ENCODE data around the gene KHNYN. TPM values are rescaled to one million over a fixed set of nuclear protein-coding genes. Genes with fewer than 3 reads are reported as not detected.

The KHNYN gene
- 33.4 TPM in 2 replicates for total RNA-seq

DNA sequence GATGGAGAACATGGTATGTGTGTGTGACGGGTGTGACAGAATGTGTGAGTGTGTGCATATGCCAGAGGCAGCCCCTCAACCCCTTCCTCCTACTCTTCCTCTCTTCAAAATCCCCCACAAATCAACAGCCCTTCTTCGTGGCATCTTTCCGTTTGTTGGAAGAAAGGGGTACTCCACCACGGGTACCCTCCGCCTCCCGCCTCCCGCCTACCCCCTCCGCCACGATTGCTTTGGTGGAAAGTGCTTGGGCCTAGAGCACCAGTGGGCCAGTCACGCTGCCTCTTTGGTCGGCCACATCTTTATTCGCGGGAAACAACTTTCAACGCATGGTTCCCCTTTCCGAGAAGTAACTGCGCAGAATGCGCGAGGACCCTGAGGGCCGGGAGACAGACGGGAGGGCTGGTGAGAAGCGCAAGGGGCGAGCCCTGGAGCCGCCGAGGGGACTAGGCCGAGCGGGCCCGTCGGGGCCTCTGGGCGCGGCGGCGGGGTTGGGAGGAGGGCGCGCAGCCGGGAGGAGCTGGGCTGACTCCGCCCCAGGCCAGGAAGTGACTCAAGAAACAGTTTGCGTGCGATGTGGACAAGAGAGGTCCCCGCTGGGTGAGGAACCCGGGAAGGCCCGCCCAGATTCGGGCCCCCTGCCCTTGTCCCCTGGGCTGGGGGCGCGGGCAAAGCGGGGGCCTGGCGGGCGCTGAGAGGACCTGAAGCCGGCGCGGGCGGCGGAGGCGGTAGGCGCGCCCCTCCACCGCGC lies at the start of gene KHNYN, which contains the start of gene CBLN3:
Gene KHNYN (plus strand): TSS at position 560 of the 748 bp plus-strand sequence. CDS start 777 bp downstream, outside the sequence.
Gene CBLN3 (minus strand): TSS at position 274 of the 748 bp plus-strand sequence. CDS start 614 bp downstream, outside the sequence.

DNA sequence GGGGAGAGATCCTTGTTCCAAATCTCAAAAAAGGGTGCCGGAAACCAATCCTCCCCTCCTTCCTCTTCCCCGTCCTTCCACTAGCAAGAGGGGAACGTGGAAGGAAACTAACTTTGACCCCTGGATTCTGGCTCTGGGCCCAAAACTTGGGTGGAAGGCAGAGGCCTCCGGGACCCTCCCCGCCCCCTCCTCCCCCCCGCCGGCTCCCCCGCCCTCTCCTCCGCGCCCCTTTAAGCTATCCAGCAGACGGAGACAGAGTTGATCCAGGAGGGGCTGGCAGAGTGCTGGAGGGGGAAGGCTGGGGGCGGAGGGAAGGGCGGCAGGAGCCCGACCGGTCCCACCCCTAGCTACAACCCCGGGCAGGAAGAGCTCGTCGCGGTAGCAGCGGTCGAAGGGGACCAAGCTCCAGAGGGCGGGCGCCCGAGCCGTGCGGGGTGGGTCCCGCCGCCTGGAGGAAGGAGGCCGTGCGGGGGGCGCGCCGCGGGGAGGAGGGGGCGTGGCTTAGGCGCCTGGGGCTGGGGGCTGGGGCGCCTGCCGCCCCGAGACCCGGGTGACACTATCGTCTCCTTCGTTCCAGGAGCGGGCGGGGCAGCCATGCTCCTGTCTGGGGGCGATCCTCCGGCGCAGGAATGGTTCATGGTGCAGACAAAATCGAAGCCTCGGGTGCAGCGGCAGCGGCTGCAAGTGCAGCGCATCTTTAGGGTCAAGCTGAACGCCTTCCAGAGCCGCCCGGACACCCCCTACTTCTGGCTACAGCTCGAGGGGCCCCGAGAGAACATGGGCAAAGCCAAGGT lies 30.9 kb upstream of the KHNYN start, which contains the start of gene NYNRIN:
Gene NYNRIN (plus strand): TSS at position 351 of the 794 bp plus-strand sequence. CDS start 244 bp downstream, at position 595.

DNA sequence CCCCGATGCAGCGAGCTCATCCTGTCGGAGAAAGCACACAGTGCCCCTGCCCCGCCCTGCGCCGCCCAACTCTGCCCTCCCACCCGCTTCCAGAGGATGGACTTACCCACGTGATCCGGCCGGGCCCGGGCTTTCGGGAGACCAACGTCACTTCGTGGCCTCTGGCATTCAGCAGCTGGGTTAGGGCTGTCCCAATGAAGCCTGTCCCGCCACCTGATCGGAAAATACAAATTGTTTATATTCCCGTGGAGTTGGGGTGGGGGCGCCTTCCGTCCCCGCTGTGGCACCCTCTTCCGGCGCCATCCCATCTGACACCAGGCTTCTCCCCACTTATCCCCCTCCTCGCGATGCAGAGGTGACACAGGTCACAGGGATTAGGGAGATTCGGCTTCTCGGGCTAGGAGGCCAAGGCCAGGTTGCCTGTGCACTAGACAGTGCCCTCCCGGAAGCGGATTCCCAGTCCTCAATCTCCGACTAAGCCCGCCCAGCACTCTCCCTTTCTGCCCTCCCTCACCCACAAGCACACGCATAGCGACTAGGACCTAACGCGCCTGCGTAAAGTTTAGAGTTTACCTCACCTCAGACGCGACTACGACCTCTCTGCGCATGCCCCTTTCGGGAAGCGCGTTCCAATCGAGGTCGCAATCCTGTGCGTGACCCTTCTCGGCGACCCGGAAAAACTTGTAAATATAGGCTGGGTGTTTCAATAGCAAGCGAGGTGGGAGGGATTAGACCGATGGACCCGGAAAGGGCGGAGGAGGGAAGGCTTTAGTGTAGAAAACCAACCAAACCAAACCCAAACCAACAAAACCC lies 12.7 kb downstream of the KHNYN start, which contains the start of gene SDR39U1:
Gene SDR39U1 (minus strand): TSS at position 537 of the 813 bp plus-strand sequence. CDS start 7 bp downstream, at position 530.

Other genes starting within 250 kb of the KHNYN start
- gene IPO4, start 241.1 kb upstream of the KHNYN start, total RNA-seq, result 24.0 and 41.4 TPM in 2 replicates
- gene TM9SF1, start 234.5 kb upstream of the KHNYN start, total RNA-seq, result 67.5 and 79.2 TPM in 2 replicates
- 0.13 TPM in 1 of 2 replicates, not detected in the other for gene TSSK4, start 224.3 kb upstream of the KHNYN start, total RNA-seq
- 37.2 and 42.5 TPM in 2 replicates for gene CHMP4A, start 216.5 kb upstream of the KHNYN start, total RNA-seq
- 18.0 and 22.0 TPM in 2 replicates for gene MDP1, start 213.9 kb upstream of the KHNYN start, total RNA-seq
- gene NEDD8, start 197.6 kb upstream of the KHNYN start, total RNA-seq, result 189 and 190 TPM in 2 replicates
- gene GMPR2, start 197.0 kb upstream of the KHNYN start, total RNA-seq, result 60.1 and 72.7 TPM in 2 replicates
- gene TINF2, start 187.3 kb upstream of the KHNYN start, total RNA-seq, result 47.3 and 57.3 TPM in 2 replicates
- 0.52 and 1.8 TPM in 2 replicates for gene TGM1, start 166.8 kb upstream of the KHNYN start, total RNA-seq
- 19.6 and 28.6 TPM in 2 replicates for gene RABGGTA, start 158.4 kb upstream of the KHNYN start, total RNA-seq
- 17.3 and 21.1 TPM in 2 replicates for gene DHRS1, start 130.2 kb upstream of the KHNYN start, total RNA-seq
- 18.2 and 18.6 TPM in 2 replicates for gene NOP9, start 130.1 kb upstream of the KHNYN start, total RNA-seq
- 0.16 and 1.9 TPM in 2 replicates for gene CIDEB, start 122.0 kb upstream of the KHNYN start, total RNA-seq
- 1.2 and 2.3 TPM in 2 replicates for gene LTB4R2, start 119.8 kb upstream of the KHNYN start, total RNA-seq
- gene LTB4R, start 118.5 kb upstream of the KHNYN start, total RNA-seq, result 0.91 and 2.1 TPM in 2 replicates
- 0.39 and 0.88 TPM in 2 replicates for gene ADCY4, start 94.9 kb upstream of the KHNYN start, total RNA-seq
- 0.65 TPM in 1 of 2 replicates, not detected in the other for gene RIPK3, start 90.0 kb upstream of the KHNYN start, total RNA-seq
- 36.1 and 111 TPM in 2 replicates for gene NFATC4, start 61.8 kb upstream of the KHNYN start, total RNA-seq
- 9.7 and 33.2 TPM in 2 replicates for gene NYNRIN, start 31.0 kb upstream of the KHNYN start, total RNA-seq
- gene CBLN3, start 286 bp upstream of the KHNYN start, total RNA-seq, result 1.6 and 5.3 TPM in 2 replicates
- gene SDR39U1, start 12.8 kb downstream of the KHNYN start, total RNA-seq, result 17.5 and 25.7 TPM in 2 replicates
- not detected in 2 replicates for gene CMA1, start 78.3 kb downstream of the KHNYN start, total RNA-seq
- not detected in 2 replicates for gene CTSG, start 146.3 kb downstream of the KHNYN start, total RNA-seq
- not detected in 2 replicates for gene GZMH, start 179.7 kb downstream of the KHNYN start, total RNA-seq
- gene GZMB, start 204.2 kb downstream of the KHNYN start, total RNA-seq, result not detected in 2 replicates

Data from epithelial cell of alveolus of lung (primary cell).